ENCODE measurements around the gene SLC16A3. TPM values are rescaled to one million over a fixed set of nuclear protein-coding genes. Genes with fewer than 3 reads are reported as not detected.
"Not testable (repeated sequence)": the region's sequence is repeated elsewhere in the genome, so short reads cannot be mapped to it uniquely, and the experiment has no call there.

SLC16A3 gene
- total RNA-seq, 1 donor from 2014 or later, result 53.1 TPM

GRCh38 chr17:82201498-82201910 is 27.3 kb upstream of the SLC16A3 start:
- ATAC-seq, result no peak
- no peak for DNase-seq (ENCODE audit: low spot score)
- intact Hi-C loops (cut with DNase I), result loop anchor here (10.0 kb wide), 1 partner anchor 123 kb away; no protein-coding TSS in a partner anchor

GRCh38 chr17:82202981-82203380 is 25.9 kb upstream of the SLC16A3 start:
- intact Hi-C loops (cut with DNase I), result loop anchor here (10.0 kb wide), 1 partner anchor 122 kb away; no protein-coding TSS in a partner anchor
- DNase-seq (ENCODE audit: low spot score) (no peak), ATAC-seq (no peak)

- DNase-seq (ENCODE audit: low spot score), result no peak
- no peak for ATAC-seq
- intact Hi-C loops (cut with DNase I), result loop anchor here (10.0 kb wide), 1 partner anchor 121 kb away; no protein-coding TSS in a partner anchor
Measured at GRCh38 chr17:82203920-82204319, 24.9 kb upstream of the SLC16A3 start.

- intact Hi-C loops (cut with DNase I), result loop anchor here (10.0 kb wide), 1 partner anchor 120 kb away; no protein-coding TSS in a partner anchor
- ATAC-seq, result peak; percentile 40
Measured at GRCh38 chr17:82204831-82205719, 23.8 kb upstream of the SLC16A3 start.

GRCh38 chr17:82205720-82206508 is 22.9 kb upstream of the SLC16A3 start:
- peak; percentile 88 for DNase-seq (ENCODE audit: low spot score)
- intact Hi-C loops (cut with DNase I), result loop anchor here (10.0 kb wide), 1 partner anchor 119 kb away; no protein-coding TSS in a partner anchor
- ATAC-seq, result peak; percentile 90

More at GRCh38 chr17:82204831-82205719, 23.8 kb upstream of the SLC16A3 start:
- DNase-seq (ENCODE audit: low spot score), result no peak

- intact Hi-C loops (cut with DNase I); ATAC-seq; DNase-seq (ENCODE audit: low spot score): not testable (repeated sequence)
Measured at GRCh38 chr17:82210655-82211054, 18.2 kb upstream of the SLC16A3 start.

GRCh38 chr17:82212331-82213250 is 16.3 kb upstream of the SLC16A3 start, which contains the start of gene CCDC57:
TSS of gene CCDC57 (minus strand) at chr17:82212842. CDS start at chr17:82201944, 10,898 bp downstream.
- ATAC-seq, result peak; percentile 71
- peak; percentile 88 for DNase-seq (ENCODE audit: low spot score)
- intact Hi-C loops (cut with DNase I), result no loop called here

- DNase-seq (ENCODE audit: low spot score), result peak; percentile 61
- intact Hi-C loops (cut with DNase I), result no loop called here
- peak; percentile 48 for ATAC-seq
Measured at GRCh38 chr17:82213251-82214011, 15.4 kb upstream of the SLC16A3 start.

GRCh38 chr17:82214012-82214628 is 14.7 kb upstream of the SLC16A3 start:
- ATAC-seq, result no peak

GRCh38 chr17:82215095-82215971 is 13.5 kb upstream of the SLC16A3 start:
- ATAC-seq (no peak), DNase-seq (ENCODE audit: low spot score) (no peak)
- intact Hi-C loops (cut with DNase I), result no loop called here

More at GRCh38 chr17:82214012-82214628, 14.7 kb upstream of the SLC16A3 start:
- intact Hi-C loops (cut with DNase I), result no loop called here
- no peak for DNase-seq (ENCODE audit: low spot score)

GRCh38 chr17:82215972-82216300 is 12.9 kb upstream of the SLC16A3 start:
- no peak for ATAC-seq
- intact Hi-C loops (cut with DNase I), result no loop called here
- DNase-seq (ENCODE audit: low spot score), result no peak

- intact Hi-C loops (cut with DNase I), result no loop called here
- peak; percentile 81 for DNase-seq (ENCODE audit: low spot score)
Measured at GRCh38 chr17:82216301-82217119, 12.3 kb upstream of the SLC16A3 start.

GRCh38 chr17:82217120-82217529 is 11.7 kb upstream of the SLC16A3 start:
- DNase-seq (ENCODE audit: low spot score) (peak; percentile 68), ATAC-seq (peak; percentile 37)
- intact Hi-C loops (cut with DNase I), result no loop called here

More at GRCh38 chr17:82216301-82217119, 12.3 kb upstream of the SLC16A3 start:
- ATAC-seq, result peak; percentile 80

- ATAC-seq (peak; percentile 57), DNase-seq (ENCODE audit: low spot score) (peak; percentile 73)
- intact Hi-C loops (cut with DNase I), result no loop called here
Measured at GRCh38 chr17:82217530-82218204, 11.2 kb upstream of the SLC16A3 start.

Measured in sciatic nerve (tissue), 2 donors.